ENCODE measurements around the gene ZFAND3.
A peak's percentile ranks its signal among the peaks of the same experiment; 100 is the strongest.

The ZFAND3 gene

DNA sequence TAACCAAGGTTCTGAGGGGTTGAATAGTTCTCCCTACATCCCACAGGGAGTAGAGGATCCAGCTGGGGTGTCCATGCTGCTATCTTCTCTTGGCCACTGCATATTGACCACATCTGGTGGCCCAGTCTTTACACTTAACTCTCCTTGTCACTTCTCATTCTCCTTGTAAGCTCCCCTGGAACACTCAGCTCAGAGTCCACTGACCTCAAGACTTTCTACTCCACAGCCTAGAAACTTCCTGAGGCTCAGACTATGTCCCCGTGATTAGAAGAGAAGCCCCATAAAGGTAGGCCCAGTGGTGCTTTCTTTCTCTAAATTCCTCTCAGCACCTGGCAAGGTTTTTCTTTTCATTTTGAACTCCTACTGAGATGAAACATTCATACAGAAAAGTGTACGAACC is 13.3 kb upstream of the ZFAND3 start:
- TF ChIP-seq, protein P1, sequence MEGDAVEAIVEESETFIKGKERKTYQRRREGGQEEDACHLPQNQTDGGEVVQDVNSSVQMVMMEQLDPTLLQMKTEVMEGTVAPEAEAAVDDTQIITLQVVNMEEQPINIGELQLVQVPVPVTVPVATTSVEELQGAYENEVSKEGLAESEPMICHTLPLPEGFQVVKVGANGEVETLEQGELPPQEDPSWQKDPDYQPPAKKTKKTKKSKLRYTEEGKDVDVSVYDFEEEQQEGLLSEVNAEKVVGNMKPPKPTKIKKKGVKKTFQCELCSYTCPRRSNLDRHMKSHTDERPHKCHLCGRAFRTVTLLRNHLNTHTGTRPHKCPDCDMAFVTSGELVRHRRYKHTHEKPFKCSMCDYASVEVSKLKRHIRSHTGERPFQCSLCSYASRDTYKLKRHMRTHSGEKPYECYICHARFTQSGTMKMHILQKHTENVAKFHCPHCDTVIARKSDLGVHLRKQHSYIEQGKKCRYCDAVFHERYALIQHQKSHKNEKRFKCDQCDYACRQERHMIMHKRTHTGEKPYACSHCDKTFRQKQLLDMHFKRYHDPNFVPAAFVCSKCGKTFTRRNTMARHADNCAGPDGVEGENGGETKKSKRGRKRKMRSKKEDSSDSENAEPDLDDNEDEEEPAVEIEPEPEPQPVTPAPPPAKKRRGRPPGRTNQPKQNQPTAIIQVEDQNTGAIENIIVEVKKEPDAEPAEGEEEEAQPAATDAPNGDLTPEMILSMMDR (IDR thresholded peaks at IDR 0.05; ENCODE audit: low read depth, low read length, missing control alignments): no peak

DNA sequence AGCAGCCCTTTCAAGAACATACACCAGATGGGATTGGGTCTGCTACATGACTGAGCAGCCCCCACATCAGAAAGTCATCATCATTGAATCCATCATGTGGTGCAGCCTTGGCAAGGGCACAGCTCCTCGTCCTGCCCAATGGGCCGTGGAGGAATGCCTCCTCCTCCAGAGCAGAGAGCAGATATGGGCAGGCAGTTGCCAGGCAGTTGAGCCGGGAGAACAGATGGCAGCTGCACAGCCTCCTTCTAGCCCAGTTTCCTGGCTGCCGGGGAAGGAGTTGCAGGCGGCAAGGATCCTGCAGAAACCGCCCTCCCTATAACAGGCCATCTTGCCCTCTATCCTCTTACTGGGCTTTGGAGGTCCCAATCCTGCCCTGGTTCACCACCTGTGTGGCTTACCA is 11.9 kb upstream of the ZFAND3 start:
- DNase-seq (ENCODE audit: extremely low read depth, low read depth): no peak
- H3K4me3 ChIP-seq (replicated peaks; ENCODE audit: low read depth, low read length): no peak overlapping the region
- TF ChIP-seq, protein P1 (IDR thresholded peaks at IDR 0.05; ENCODE audit: low read depth, low read length, missing control alignments): peak; percentile 14

More for the DNA sequence above, 13.3 kb upstream of the ZFAND3 start:
- DNase-seq (ENCODE audit: extremely low read depth, low read depth): no peak
- no peak overlapping the region for H3K4me3 ChIP-seq (replicated peaks; ENCODE audit: low read depth, low read length)

DNA sequence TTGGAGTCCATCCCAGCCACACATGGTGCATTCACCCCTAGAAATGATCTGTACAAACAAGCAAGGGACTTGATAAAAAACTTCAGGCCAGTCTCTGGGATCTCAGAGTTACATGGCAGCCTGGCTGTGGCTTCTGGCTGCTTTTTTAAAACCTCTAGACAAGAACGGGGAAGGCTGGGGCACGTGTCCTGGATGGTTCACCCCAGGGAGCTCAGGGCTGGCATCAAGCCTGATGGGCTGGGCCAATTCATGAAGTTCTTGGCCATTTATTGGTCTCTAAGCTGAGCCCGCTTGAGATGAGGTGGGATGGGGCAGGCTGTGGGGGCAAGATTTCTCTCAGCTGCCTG is 10.4 kb upstream of the ZFAND3 start:
- no peak for DNase-seq (ENCODE audit: extremely low read depth, low read depth)
- TF ChIP-seq, protein P1 (IDR thresholded peaks at IDR 0.05; ENCODE audit: low read depth, low read length, missing control alignments): no peak
- H3K4me3 ChIP-seq (replicated peaks; ENCODE audit: low read depth, low read length): no peak overlapping the region

DNA sequence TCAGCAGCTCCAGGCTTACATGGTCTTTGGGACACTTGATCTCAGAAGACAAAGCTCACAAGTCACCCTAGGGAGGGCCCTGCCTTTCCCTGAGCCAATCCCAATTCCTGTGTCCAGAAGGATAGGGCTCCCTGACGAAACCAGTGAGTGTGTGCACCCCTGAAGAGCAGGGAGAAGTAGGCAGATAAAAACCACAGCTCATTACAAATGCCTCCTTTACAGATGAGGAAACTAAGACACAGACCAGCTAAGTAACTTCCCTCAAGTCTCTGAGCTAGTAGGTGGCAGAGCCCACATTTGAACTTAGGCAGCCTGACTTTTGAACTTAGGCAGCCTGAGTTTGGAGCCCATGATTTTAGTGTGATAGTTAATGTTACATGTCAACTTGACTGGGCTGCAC is 6.7 kb upstream of the ZFAND3 start:
- no peak for DNase-seq (ENCODE audit: extremely low read depth, low read depth)
- TF ChIP-seq, protein P1 (IDR thresholded peaks at IDR 0.05; ENCODE audit: low read depth, low read length, missing control alignments): no peak
- no peak overlapping the region for H3K4me3 ChIP-seq (replicated peaks; ENCODE audit: low read depth, low read length)

DNA sequence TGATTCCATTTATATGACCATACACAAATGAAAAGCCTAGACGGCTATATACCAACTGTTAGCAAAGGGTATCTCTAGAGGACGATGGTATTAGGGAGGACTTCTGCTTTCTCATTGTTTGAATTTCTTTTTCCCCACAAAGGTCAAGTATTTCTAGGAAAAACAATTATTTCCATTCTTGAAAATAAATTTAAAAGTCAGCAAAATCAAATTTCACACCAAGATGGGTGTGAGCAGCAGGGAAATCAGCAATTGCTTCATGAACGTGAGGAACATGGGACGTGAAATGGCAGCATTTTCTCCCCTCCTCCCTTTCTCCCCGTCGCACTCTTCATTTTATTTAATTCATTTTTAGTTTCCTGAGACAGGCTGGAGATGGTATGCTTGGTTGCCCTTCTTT is 5.2 kb upstream of the ZFAND3 start:
- DNase-seq (ENCODE audit: extremely low read depth, low read depth): no peak
- no peak overlapping the region for H3K4me3 ChIP-seq (replicated peaks; ENCODE audit: low read depth, low read length)
- TF ChIP-seq, protein P1 (IDR thresholded peaks at IDR 0.05; ENCODE audit: low read depth, low read length, missing control alignments): no peak

DNA sequence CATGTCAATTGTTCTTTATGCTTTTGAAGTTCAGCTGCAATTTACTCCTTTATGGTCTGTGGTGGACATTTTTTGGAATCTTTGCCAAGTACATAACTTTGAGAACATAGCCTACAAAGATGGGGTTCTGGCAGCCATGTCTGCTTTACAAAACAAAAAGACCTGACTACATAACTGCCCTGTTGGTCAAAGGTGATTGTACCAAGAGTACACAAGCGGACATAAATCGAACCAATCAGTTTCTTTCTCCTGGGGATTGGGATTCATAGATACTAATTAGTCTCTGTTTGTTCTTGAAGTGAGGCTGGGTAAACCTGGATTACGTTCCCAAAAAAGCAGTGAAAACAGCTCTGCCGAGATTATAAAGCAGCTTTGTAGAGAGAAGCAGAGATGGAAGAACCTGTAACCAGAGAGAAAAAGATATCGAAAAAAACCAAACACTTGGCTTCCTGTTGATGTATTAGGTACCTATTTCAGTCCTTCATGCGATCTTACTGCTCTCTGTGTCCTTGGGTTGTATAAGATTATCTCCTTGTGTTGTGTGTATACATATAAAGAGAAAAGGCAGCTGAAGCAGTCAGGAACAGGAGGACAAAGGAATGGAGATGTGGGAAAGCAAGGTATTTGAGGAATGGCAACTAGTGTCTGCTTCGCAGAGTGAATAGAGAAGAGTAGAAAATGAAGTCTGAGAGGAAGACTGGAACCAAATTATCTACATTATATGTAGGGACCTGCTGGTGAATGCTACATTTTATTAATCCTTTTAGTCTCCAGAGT is 2.7 kb upstream of the ZFAND3 start:
- no peak for DNase-seq (ENCODE audit: extremely low read depth, low read depth)
- H3K4me3 ChIP-seq (replicated peaks; ENCODE audit: low read depth, low read length): no peak overlapping the region
- TF ChIP-seq, protein P1 (IDR thresholded peaks at IDR 0.05; ENCODE audit: low read depth, low read length, missing control alignments): no peak

All from HFF-Myc (cell line).